ENCODE results near the gene PPP1R3D. TPM values are rescaled to one million over a fixed set of nuclear protein-coding genes. Genes with fewer than 3 reads are reported as not detected.
"Not testable (repeated sequence)": the region's sequence is repeated elsewhere in the genome, so short reads cannot be mapped to it uniquely, and the experiment has no call there.

Gene PPP1R3D
- polyA plus RNA-seq, 4 donors = 3.2 to 8.3 (median 4.5) TPM

DNA sequence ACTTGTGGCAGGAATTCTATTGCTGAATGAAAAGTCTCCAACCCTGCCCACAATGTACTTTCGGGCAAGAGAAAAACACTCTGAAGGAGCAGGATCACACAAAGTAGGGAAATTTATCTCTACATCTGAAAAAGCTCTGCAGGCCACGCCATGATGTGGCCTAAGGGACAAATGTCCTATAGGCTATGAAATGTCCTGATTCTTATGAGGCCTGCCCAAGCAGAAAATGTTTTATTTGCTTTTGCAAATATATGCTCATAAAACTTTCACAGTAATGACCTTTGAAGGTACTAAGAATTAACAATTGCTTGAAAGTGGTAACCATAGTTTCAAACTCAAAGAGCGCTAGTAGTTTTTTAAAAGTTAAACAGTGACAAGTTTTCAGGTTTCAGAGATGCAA lies 37.6 kb downstream of the PPP1R3D start:
- Histone ChIP-seq H3K36me3 (ENCODE audit: control insufficient read depth in 3 of 3, insufficient read depth in 2 of 3, low read depth in 1 of 3, low read length in 3 of 3) (peaks cover 0 to 2% (median 0%) of the 10 kb centered on the region in 3 donors), H3K9me3 (ENCODE audit: control insufficient read depth in 2 of 2, insufficient read depth in 1 of 2, low read depth in 1 of 2, low read length in 1 of 2) (no peaks in the 10 kb centered on the region), H3K4me3 (ENCODE audit: low read depth in 1 of 3, low read length in 3 of 3) (no peak overlapping the region), H3K27me3 (ENCODE audit: control insufficient read depth in 3 of 3, insufficient read depth in 3 of 3, low read length in 3 of 3) (no peaks in the 10 kb centered on the region), H3K27ac (ENCODE audit: low read depth in 1 of 3, low read length in 2 of 3) (no peak overlapping the region), H3K4me1 (ENCODE audit: control insufficient read depth in 3 of 3, insufficient read depth in 2 of 3, low read depth in 1 of 3, low read length in 2 of 3) (no peaks in the 10 kb centered on the region)
- peak in 1 of 2 donors; percentile 27 for DNase-seq
- WGBS, 3 donors = 72 to 83% (median 73%) methylated on average over 3 of the region's 3 CpGs
- FAIRE-seq = no peak

DNA sequence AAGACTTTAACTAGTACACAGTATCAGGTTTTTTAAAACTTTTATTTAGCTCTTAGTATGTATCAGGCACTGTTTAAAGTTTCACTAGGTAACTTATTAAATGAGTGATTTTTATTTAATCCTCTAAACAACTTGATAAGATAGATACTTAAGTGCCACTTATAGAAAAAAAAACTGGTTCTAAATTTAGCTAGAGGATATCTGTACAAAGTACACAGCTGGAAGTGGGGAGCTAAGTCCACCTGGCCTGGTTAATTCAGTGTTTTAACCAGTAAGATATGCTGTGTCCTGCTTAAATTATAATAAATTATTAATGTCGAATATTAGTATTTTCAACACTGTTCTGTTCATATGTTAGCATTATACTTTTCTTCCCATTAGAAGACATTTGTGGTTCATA lies 44.2 kb downstream of the PPP1R3D start:
- FAIRE-seq = peak; percentile 89
- H3K4me3 ChIP-seq (ENCODE audit: low read depth in 1 of 3, low read length in 3 of 3) = no peak overlapping the region
- 9 to 60% (median 33%) methylated on average over 1 of the region's 1 CpG for WGBS, 3 donors
- H3K4me1 ChIP-seq (ENCODE audit: control insufficient read depth in 3 of 3, insufficient read depth in 2 of 3, low read depth in 1 of 3, low read length in 2 of 3) = no peaks in the 10 kb centered on the region
- no peaks in the 10 kb centered on the region for H3K27me3 ChIP-seq (ENCODE audit: control insufficient read depth in 3 of 3, insufficient read depth in 3 of 3, low read length in 3 of 3)
- peak; percentile 31 to 67 for DNase-seq
- no peak overlapping the region for H3K27ac ChIP-seq (ENCODE audit: low read depth in 1 of 3, low read length in 2 of 3)
- no peaks in the 10 kb centered on the region for H3K36me3 ChIP-seq (ENCODE audit: control insufficient read depth in 3 of 3, insufficient read depth in 2 of 3, low read depth in 1 of 3, low read length in 3 of 3)
- H3K9me3 ChIP-seq (ENCODE audit: control insufficient read depth in 2 of 2, insufficient read depth in 1 of 2, low read depth in 1 of 2, low read length in 1 of 2) = no peaks in the 10 kb centered on the region

DNA sequence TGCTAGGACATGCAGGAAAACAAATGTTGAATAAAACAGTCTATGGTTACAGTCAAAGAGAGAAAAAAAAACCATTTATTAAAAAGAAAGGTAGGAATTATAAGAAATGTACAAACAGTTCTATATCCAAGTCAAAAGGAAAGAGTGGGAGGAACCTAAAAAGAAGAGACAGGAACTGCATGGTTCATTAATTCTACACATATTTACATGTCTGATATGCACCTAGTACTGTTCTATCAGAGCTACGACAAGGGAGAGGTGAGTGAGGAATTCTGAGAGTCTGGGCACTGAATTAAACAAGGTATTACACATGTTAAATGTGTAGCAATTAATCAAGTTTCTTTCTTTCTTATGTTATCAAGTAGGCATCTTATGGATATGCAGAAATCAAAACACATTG lies 48.5 kb downstream of the PPP1R3D start:
- H3K36me3 ChIP-seq (ENCODE audit: control insufficient read depth in 3 of 3, insufficient read depth in 2 of 3, low read depth in 1 of 3, low read length in 3 of 3) = no peaks in the 10 kb centered on the region
- FAIRE-seq (no peak), DNase-seq (no peak)
- no peaks in the 10 kb centered on the region for H3K4me1 ChIP-seq (ENCODE audit: control insufficient read depth in 3 of 3, insufficient read depth in 2 of 3, low read depth in 1 of 3, low read length in 2 of 3)
- H3K4me3 ChIP-seq (ENCODE audit: low read depth in 1 of 3, low read length in 3 of 3) = no peak overlapping the region
- H3K9me3 ChIP-seq (ENCODE audit: control insufficient read depth in 2 of 2, insufficient read depth in 1 of 2, low read depth in 1 of 2, low read length in 1 of 2) = no peaks in the 10 kb centered on the region
- 79 to 83% (median 83%) methylated on average over 1 of the region's 1 CpG for WGBS, 3 donors
- no peaks in the 10 kb centered on the region for H3K27me3 ChIP-seq (ENCODE audit: control insufficient read depth in 3 of 3, insufficient read depth in 3 of 3, low read length in 3 of 3)
- H3K27ac ChIP-seq (ENCODE audit: low read depth in 1 of 3, low read length in 2 of 3) = no peak overlapping the region

DNA sequence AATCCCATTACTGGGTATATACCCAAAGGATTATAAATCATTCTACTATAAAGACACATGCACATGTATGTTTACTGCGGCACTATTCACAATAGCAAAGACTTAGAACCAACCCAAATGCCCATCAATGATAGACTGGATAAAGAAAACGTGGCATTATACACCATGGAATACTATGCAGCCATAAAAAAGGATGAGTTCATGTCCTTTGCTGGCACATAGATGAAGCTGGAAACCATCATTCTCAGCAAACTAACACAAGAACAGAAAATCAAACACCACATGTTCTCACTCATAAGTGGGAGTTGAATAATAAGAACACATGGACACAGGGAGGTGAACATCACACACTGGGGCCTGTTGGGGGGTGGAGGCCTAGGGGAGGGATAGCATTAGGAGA lies 50.1 kb downstream of the PPP1R3D start:
- H3K36me3 ChIP-seq (ENCODE audit: control insufficient read depth in 3 of 3, insufficient read depth in 2 of 3, low read depth in 1 of 3, low read length in 3 of 3); H3K27ac ChIP-seq (ENCODE audit: low read depth in 1 of 3, low read length in 2 of 3); H3K4me3 ChIP-seq (ENCODE audit: low read depth in 1 of 3, low read length in 3 of 3); H3K9me3 ChIP-seq (ENCODE audit: control insufficient read depth in 2 of 2, insufficient read depth in 1 of 2, low read depth in 1 of 2, low read length in 1 of 2); H3K27me3 ChIP-seq (ENCODE audit: control insufficient read depth in 3 of 3, insufficient read depth in 3 of 3, low read length in 3 of 3); H3K4me1 ChIP-seq (ENCODE audit: control insufficient read depth in 3 of 3, insufficient read depth in 2 of 3, low read depth in 1 of 3, low read length in 2 of 3); FAIRE-seq; DNase-seq: not testable (repeated sequence)
- WGBS, 3 donors = 87 to 95% (median 91%) methylated on average over 2 of the region's 2 CpGs

DNA sequence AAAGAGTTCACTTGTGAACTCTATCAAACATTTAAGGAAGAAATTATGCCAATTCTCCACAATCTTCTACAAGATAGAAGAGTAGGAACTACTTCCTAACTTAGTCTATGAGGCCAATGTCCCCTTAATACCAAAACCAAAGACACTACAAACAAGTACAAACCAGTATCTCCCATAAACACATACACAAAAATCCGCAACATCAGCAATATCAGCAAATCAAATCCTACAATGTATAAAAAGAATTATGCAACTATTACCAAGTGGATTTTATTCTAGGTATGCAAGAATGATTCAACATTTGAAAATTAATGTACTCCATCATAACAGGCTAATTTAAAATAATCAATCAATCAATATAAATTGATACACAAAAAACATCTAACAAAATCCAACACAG lies 52.1 kb downstream of the PPP1R3D start:
- Histone ChIP-seq H3K36me3 (ENCODE audit: control insufficient read depth in 3 of 3, insufficient read depth in 2 of 3, low read depth in 1 of 3, low read length in 3 of 3) (no peaks in the 10 kb centered on the region), H3K27ac (ENCODE audit: low read depth in 1 of 3, low read length in 2 of 3) (no peak overlapping the region), H3K27me3 (ENCODE audit: control insufficient read depth in 3 of 3, insufficient read depth in 3 of 3, low read length in 3 of 3) (no peaks in the 10 kb centered on the region), H3K4me3 (ENCODE audit: low read depth in 1 of 3, low read length in 3 of 3) (no peak overlapping the region), H3K4me1 (ENCODE audit: control insufficient read depth in 3 of 3, insufficient read depth in 2 of 3, low read depth in 1 of 3, low read length in 2 of 3) (no peaks in the 10 kb centered on the region), H3K9me3 (ENCODE audit: control insufficient read depth in 2 of 2, insufficient read depth in 1 of 2, low read depth in 1 of 2, low read length in 1 of 2) (no peaks in the 10 kb centered on the region)
- DNase-seq (no peak), FAIRE-seq (no peak)
- WGBS, 3 donors = 89 to 98% (median 93%) methylated on average over 1 of the region's 1 CpG

Other genes with a start within 250 kb of the PPP1R3D start
- 1 to 10 TPM in 2 of 4 donors, under 1 TPM in 2; 0.51 to 3.0 (median 1.8) TPM for gene SYCP2, start 6.7 kb downstream of the PPP1R3D start, polyA plus RNA-seq
- gene FAM217B, start 84 bp upstream of the PPP1R3D start, polyA plus RNA-seq = 10 to 100 TPM in 1 of 4 donors, 1 to 10 TPM in 3; 2.7 to 16.4 (median 3.7) TPM
- 1 to 10 TPM in 3 of 4 donors, under 1 TPM in 1; 0.72 to 1.6 (median 1.1) TPM for gene CDH26, start 18.1 kb upstream of the PPP1R3D start, polyA plus RNA-seq